Neural cell (in vitro differentiated cells): ENCODE measurements around the gene DNAJC8. TPM values are rescaled to one million over a fixed set of nuclear protein-coding genes. Genes with fewer than 3 reads are reported as not detected.

Source experiments
- H2AFZ ChIP-seq: fragments of 200-600, 300-800 bp; sonication (generic), shearing (Covaris generic); 2 replicates; pipeline ENCODE4 v1.6.0; 2014; ENCODE audit warnings: low read depth, mild to moderate bottlenecking, antibody characterized with exemption, low read length, moderate library complexity
- H3F3A ChIP-seq: fragments of 200-600 bp; shearing (Covaris generic); 2 replicates; pipeline ENCODE4 v1.6.1; 2016; ENCODE audit warnings: mild to moderate bottlenecking, moderate library complexity, mixed read lengths, antibody characterized with exemption, low read length; ENCODE audit not compliant: insufficient read depth, poor library complexity, severe bottlenecking
- H3K27ac ChIP-seq: fragments of 200-600, 300-800 bp; sonication (generic), shearing (Covaris generic); 2 replicates; pipeline ENCODE4 v1.5.1; 2014; ENCODE audit warnings: mild to moderate bottlenecking, low read length, moderate library complexity
- H3K27me3 ChIP-seq: fragments of 300-800, 200-600 bp; sonication (generic), shearing (Covaris generic); 2 replicates; pipeline ENCODE4 v1.6.0; 2014; ENCODE audit warnings: mild to moderate bottlenecking, low read depth, low read length, moderate library complexity; ENCODE audit not compliant: insufficient read depth
- H3K36me3 ChIP-seq: fragments of 300-800, 200-600 bp; sonication (generic), shearing (Covaris generic); 2 replicates; pipeline ENCODE4 v1.5.1; 2014; ENCODE audit warnings: mild to moderate bottlenecking, antibody characterized with exemption, low read length, moderate library complexity; ENCODE audit not compliant: insufficient read depth
- H3K4me2 ChIP-seq: fragments of 300-800, 200-600 bp; sonication (generic), shearing (Covaris generic); 2 replicates; pipeline ENCODE4 v1.6.0; 2014; ENCODE audit warnings: mild to moderate bottlenecking, low read length
- H3K4me3 ChIP-seq: fragments of 300-800, 200-600 bp; sonication (generic), shearing (Covaris generic); 2 replicates; pipeline ENCODE4 v1.5.1; 2014; ENCODE audit warnings: mild to moderate bottlenecking, low read length, moderate library complexity
- H3K79me2 ChIP-seq: fragments of 200-600 bp; shearing (Covaris generic); replicated peaks from 2 replicates; pipeline ENCODE4 v1.6.0; 2014; ENCODE audit warnings: mild to moderate bottlenecking, low read length, moderate library complexity; ENCODE audit not compliant: insufficient read depth
- H3K9ac ChIP-seq: fragments of 300-800, 200-600 bp; sonication (generic), shearing (Covaris generic); 2 replicates; pipeline ENCODE4 v1.6.1; 2016; ENCODE audit warnings: mild to moderate bottlenecking, low read length, mixed read lengths
- H3K9me2 ChIP-seq: fragments of 200-600 bp; shearing (Covaris generic); 2 replicates; pipeline ENCODE4 v1.6.1; 2016; ENCODE audit warnings: mild to moderate bottlenecking, low read length, mixed read lengths; ENCODE audit not compliant: insufficient read depth
- H3K9me3 ChIP-seq: fragments of 200-600, 300-800 bp; sonication (generic), shearing (Covaris generic); 2 replicates; pipeline ENCODE4 v1.6.1; 2016; ENCODE audit warnings: mild to moderate bottlenecking, mixed run types, low read length, moderate library complexity, mixed read lengths
- H4K20me1 ChIP-seq: fragments of 200-600 bp; shearing (Covaris generic); 2 replicates; pipeline ENCODE4 v1.6.1; 2016; ENCODE audit warnings: mild to moderate bottlenecking, mixed run types; ENCODE audit not compliant: insufficient read depth
- CTCF ChIP-seq: fragments of 450-650 bp; IDR thresholded peaks from 2 replicates; pipeline ENCODE4 v1.5.1; 2014; ENCODE audit warnings: antibody characterized with exemption, mild to moderate bottlenecking, moderate library complexity; ENCODE audit not compliant: poor library complexity, severe bottlenecking
- EP300 ChIP-seq: fragments of 450-650 bp; conservative IDR thresholded peaks from 2 replicates; pipeline ENCODE4 v1.6.1; 2014; ENCODE audit warnings: antibody characterized with exemption, mild to moderate bottlenecking, moderate library complexity; ENCODE audit not compliant: poor library complexity, severe bottlenecking
- EZH2 ChIP-seq: fragments of 200-600, 300-800 bp; shearing (Covaris generic), sonication (generic); IDR thresholded peaks from 2 replicates; pipeline ENCODE4 v1.6.1; 2014; ENCODE audit warnings: antibody characterized with exemption, low read length, borderline replicate concordance, mild to moderate bottlenecking; ENCODE audit not compliant: insufficient read depth, poor library complexity, severe bottlenecking
- MXI1 ChIP-seq: fragments of 450-650 bp; conservative IDR thresholded peaks from 2 replicates; pipeline ENCODE4 v1.6.1; 2014; ENCODE audit warnings: antibody characterized with exemption, mild to moderate bottlenecking; ENCODE audit not compliant: poor library complexity, severe bottlenecking
- POLR2AphosphoS5 ChIP-seq: IDR thresholded peaks from 2 replicates; pipeline ENCODE4 v1.6.1; 2012
- RAD21 ChIP-seq: fragments of 450-650 bp; conservative IDR thresholded peaks from 2 replicates; pipeline ENCODE4 v1.6.1; 2014; ENCODE audit warnings: antibody characterized with exemption, mild to moderate bottlenecking, moderate library complexity
- SMC3 ChIP-seq: fragments of 450-650 bp; conservative IDR thresholded peaks from 2 replicates; pipeline ENCODE4 v1.6.1; 2014; ENCODE audit warnings: antibody characterized with exemption, mild to moderate bottlenecking, moderate library complexity; ENCODE audit not compliant: poor library complexity
- TAF1 ChIP-seq: IDR thresholded peaks from 2 replicates; pipeline ENCODE4 v1.6.1; 2012; ENCODE audit warnings: low read depth
- polyA plus RNA-seq: library from polyadenylated mRNA; depleted of rRNA; stranded (reverse); fragments of >200 nt; gene quantifications from 2 replicates; pipeline ENCODE4 v1.2.3, GENCODE V29; 2014
- TF ChIP-seq, protein P1 (sequence below): IDR thresholded peaks from 2 replicates; pipeline ENCODE4 v1.6.1; 2012; ENCODE audit warnings: borderline replicate concordance

The DNAJC8 gene
- polyA plus RNA-seq, 1 donor from 2014 or later = 184 TPM

DNA sequence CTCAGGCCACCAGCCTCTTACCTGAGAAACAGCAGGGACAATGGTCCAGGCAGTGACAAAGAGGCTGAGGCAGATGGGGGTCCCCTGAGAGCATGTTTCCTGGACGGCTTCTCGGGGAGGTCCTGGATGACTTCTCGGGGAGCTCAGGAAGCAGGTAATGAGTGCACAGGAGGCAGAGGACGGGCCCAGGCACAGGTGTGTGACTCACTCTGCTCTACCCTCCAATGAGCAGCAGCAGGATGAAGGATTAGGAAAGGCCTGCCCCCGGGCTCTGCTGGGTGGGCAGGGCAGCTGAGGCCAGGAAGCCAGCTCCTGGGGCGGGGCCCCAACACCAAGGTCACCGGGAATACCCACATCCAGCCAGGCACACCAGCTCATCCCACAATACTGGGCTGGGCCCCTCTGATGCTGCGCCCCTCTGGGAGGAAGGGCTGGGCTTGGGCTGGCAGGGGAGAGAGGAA is 39.1 kb downstream of the DNAJC8 start:
- no peak overlapping the region for H3K4me2 ChIP-seq
- H3K4me3 ChIP-seq = no peak overlapping the region
- H3K9me2 ChIP-seq = no peaks in the 10 kb centered on the region
- no peak overlapping the region for H3K9ac ChIP-seq
- no peaks in the 10 kb centered on the region for H3K9me3 ChIP-seq
- H3K27ac ChIP-seq = no peak overlapping the region
- H3F3A ChIP-seq = no peaks in the 10 kb centered on the region
- TF ChIP-seq RAD21 (no peak), SMC3 (no peak), EZH2 (no peak), POLR2AphosphoS5 (no peak), MXI1 (no peak), EP300 (no peak), CTCF (no peak)
- H3K27me3 ChIP-seq = no peaks in the 10 kb centered on the region
- H3K36me3 ChIP-seq = no peaks in the 10 kb centered on the region
- H4K20me1 ChIP-seq = no peaks in the 10 kb centered on the region
- no peak overlapping the region for H2AFZ ChIP-seq
- no peaks in the 10 kb centered on the region for H3K79me2 ChIP-seq

GRCh38 chr1:28190996-28191645 is 41.7 kb downstream of the DNAJC8 start:
- H3K27me3 ChIP-seq = no peaks in the 10 kb centered on the region
- H3K27ac ChIP-seq = no peak overlapping the region
- no peak overlapping the region for H2AFZ ChIP-seq
- H3K36me3 ChIP-seq = no peaks in the 10 kb centered on the region
- TF ChIP-seq EZH2 = no peak
- H3K9ac ChIP-seq = no peak overlapping the region
- H3K79me2 ChIP-seq = no peaks in the 10 kb centered on the region
- no peak overlapping the region for H3K4me2 ChIP-seq
- no peak overlapping the region for H3K4me3 ChIP-seq
- H3F3A ChIP-seq = no peaks in the 10 kb centered on the region
- no peaks in the 10 kb centered on the region for H3K9me2 ChIP-seq
- no peaks in the 10 kb centered on the region for H4K20me1 ChIP-seq
- H3K9me3 ChIP-seq = no peaks in the 10 kb centered on the region

- H3K9me3 ChIP-seq = no peaks in the 10 kb centered on the region
- H3K79me2 ChIP-seq = no peaks in the 10 kb centered on the region
- H3K9ac ChIP-seq = no peak overlapping the region
- no peak overlapping the region for H2AFZ ChIP-seq
- no peaks in the 10 kb centered on the region for H3K9me2 ChIP-seq
- H3F3A ChIP-seq = no peaks in the 10 kb centered on the region
- no peak overlapping the region for H3K4me3 ChIP-seq
- H4K20me1 ChIP-seq = no peaks in the 10 kb centered on the region
- TF ChIP-seq POLR2AphosphoS5 (no peak), TAF1 (no peak), MXI1 (no peak), SMC3 (no peak), EP300 (no peak), CTCF (no peak), EZH2 (no peak), RAD21 (no peak)
- TF ChIP-seq, protein P1, sequence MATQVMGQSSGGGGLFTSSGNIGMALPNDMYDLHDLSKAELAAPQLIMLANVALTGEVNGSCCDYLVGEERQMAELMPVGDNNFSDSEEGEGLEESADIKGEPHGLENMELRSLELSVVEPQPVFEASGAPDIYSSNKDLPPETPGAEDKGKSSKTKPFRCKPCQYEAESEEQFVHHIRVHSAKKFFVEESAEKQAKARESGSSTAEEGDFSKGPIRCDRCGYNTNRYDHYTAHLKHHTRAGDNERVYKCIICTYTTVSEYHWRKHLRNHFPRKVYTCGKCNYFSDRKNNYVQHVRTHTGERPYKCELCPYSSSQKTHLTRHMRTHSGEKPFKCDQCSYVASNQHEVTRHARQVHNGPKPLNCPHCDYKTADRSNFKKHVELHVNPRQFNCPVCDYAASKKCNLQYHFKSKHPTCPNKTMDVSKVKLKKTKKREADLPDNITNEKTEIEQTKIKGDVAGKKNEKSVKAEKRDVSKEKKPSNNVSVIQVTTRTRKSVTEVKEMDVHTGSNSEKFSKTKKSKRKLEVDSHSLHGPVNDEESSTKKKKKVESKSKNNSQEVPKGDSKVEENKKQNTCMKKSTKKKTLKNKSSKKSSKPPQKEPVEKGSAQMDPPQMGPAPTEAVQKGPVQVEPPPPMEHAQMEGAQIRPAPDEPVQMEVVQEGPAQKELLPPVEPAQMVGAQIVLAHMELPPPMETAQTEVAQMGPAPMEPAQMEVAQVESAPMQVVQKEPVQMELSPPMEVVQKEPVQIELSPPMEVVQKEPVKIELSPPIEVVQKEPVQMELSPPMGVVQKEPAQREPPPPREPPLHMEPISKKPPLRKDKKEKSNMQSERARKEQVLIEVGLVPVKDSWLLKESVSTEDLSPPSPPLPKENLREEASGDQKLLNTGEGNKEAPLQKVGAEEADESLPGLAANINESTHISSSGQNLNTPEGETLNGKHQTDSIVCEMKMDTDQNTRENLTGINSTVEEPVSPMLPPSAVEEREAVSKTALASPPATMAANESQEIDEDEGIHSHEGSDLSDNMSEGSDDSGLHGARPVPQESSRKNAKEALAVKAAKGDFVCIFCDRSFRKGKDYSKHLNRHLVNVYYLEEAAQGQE = no peak
- no peaks in the 10 kb centered on the region for H3K27me3 ChIP-seq
- no peaks in the 10 kb centered on the region for H3K36me3 ChIP-seq
- H3K4me2 ChIP-seq = no peak overlapping the region
- H3K27ac ChIP-seq = no peak overlapping the region
Observed at GRCh38 chr1:28190337-28190979, 42.4 kb downstream of the DNAJC8 start.
